Activated CD4-positive, alpha-beta T cell treated with anti-CD3 and anti-CD28 coated beads for 24 hours (primary cell): ENCODE measurements around the gene CACNA1I.

ENCODE experiments used
- DNase-seq, 2 donors: peaks; one replicate each; pipeline ENCODE4 v3.0.0-alpha.2; 2020; ENCODE audit warnings: low read depth in 2 of 2

CACNA1I gene

GRCh38 chr22:39738746-39739145, 168.2 kb downstream of the CACNA1I start:
- no peak for DNase-seq
